AG09319 (cell line): Measurements from ENCODE around the gene DOK5.

Source experiments
- DNase-seq: peaks from one replicate; pipeline ENCODE4 v3.0.0-alpha.2; 2010; ENCODE audit warnings: low read depth; ENCODE audit errors: extremely low read depth
- TF ChIP-seq, protein P1 (sequence below): IDR thresholded peaks from 2 replicates; pipeline ENCODE4 v1.5.1; 2011; ENCODE audit warnings: low read depth, mild to moderate bottlenecking, inconsistent platforms, low read length, moderate library complexity

Gene DOK5

DNA sequence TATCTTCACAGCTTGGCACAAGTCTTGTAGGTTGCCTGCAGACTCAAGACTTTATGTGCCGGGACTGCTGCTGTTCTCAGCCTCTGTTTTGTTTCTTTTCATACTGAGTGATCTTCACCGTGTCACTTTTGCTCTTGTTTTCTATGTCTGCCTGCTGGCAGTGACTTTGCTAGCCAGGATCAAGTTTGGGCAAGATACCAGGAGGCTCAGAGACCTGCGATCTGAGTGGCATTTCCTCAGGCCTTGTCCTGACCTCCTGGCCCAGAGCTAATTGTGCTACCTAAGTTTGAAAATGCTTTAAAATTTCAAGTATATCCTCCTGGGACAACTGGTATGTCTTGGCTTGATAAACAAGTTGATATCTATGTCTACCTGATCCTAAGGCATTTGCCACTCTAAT is 57.2 kb downstream of the DOK5 start:
- TF ChIP-seq, protein P1, sequence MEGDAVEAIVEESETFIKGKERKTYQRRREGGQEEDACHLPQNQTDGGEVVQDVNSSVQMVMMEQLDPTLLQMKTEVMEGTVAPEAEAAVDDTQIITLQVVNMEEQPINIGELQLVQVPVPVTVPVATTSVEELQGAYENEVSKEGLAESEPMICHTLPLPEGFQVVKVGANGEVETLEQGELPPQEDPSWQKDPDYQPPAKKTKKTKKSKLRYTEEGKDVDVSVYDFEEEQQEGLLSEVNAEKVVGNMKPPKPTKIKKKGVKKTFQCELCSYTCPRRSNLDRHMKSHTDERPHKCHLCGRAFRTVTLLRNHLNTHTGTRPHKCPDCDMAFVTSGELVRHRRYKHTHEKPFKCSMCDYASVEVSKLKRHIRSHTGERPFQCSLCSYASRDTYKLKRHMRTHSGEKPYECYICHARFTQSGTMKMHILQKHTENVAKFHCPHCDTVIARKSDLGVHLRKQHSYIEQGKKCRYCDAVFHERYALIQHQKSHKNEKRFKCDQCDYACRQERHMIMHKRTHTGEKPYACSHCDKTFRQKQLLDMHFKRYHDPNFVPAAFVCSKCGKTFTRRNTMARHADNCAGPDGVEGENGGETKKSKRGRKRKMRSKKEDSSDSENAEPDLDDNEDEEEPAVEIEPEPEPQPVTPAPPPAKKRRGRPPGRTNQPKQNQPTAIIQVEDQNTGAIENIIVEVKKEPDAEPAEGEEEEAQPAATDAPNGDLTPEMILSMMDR: no peak
- no peak for DNase-seq

DNA sequence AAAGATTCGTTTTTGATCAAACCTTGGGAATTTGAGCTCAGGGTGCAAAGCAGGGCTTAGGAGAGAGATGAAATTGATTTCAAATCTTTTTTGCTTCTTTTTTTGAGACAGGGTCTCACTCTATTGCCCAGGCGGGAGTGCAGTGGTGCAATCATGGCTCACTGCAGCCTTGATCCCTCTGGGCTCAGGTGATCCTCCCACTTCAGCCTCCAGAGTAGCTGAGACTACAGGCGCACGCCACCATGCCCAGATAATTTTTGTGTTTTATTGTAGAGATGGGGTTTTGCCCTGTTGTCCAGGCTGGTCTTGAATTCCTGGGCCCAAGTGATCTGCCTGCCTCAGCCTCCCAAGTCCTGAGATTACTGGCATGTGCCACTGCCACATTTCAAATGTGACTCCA is 58.7 kb downstream of the DOK5 start:
- TF ChIP-seq, protein P1: no peak
- no peak for DNase-seq

DNA sequence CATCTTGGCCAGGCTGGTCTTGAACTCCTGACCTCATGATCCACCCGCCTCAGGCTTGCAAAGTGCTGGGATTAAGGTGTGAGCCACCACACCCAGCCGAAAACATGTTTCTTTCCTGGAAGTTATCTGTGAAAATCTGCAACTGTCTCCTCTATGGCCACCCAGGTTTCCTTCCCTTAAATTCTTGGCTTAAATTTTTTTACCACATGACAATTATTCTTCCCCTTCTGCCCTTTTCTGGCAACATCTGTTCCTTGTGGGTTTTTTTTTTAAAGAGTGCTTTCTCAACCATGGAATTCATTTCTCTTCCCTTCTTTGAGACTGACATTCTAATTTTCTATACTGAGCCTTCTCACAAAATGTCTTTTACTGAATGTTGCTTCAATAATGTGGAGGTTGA is 59.6 kb downstream of the DOK5 start:
- DNase-seq: no peak
- TF ChIP-seq, protein P1: no peak

GRCh38 chr20:54535746-54536145 is 60.4 kb downstream of the DOK5 start:
- no peak for DNase-seq
- TF ChIP-seq, protein P1: no peak

GRCh38 chr20:54539521-54540046 is 64.2 kb downstream of the DOK5 start:
- TF ChIP-seq, protein P1: no peak
- DNase-seq: no peak

- TF ChIP-seq, protein P1: no peak
- DNase-seq: no peak
These were observed 68.0 kb downstream of the DOK5 start for GRCh38 chr20:54543369-54543768.

GRCh38 chr20:54545676-54546358 is 70.4 kb downstream of the DOK5 start:
- TF ChIP-seq, protein P1: no peak
- no peak for DNase-seq
